ENCODE data around the gene IGSF10.

- TF ChIP-seq CTCF (IDR thresholded peaks at IDR 0.05; ENCODE audit: low read depth, low read length) (no peak), MAX (IDR thresholded peaks at IDR 0.05; ENCODE audit: low read depth, low read length) (no peak), POLR2A (IDR thresholded peaks at IDR 0.05; ENCODE audit: extremely low read depth, insufficient read length) (no peak), MYC (IDR thresholded peaks at IDR 0.05; ENCODE audit: low read depth, low read length) (no peak)
Measured at GRCh38 chr3:151499168-151499567, 38.3 kb upstream of the IGSF10 start.

All from NB4 (cell line).